GM18870 (cell line): Measurements from ENCODE around the gene FAM222A.

Experiments
- ATAC-seq: cut with Tn5 transposase; IDR thresholded peaks from one replicate; pipeline ENCODE4 v1.9.1; 2021; ENCODE audit warnings: moderate library complexity; ENCODE audit not compliant: unreplicated experiment

The FAM222A gene

GRCh38 chr12:109758426-109759420 is 45.1 kb downstream of the FAM222A start:
- ATAC-seq: no peak

DNA sequence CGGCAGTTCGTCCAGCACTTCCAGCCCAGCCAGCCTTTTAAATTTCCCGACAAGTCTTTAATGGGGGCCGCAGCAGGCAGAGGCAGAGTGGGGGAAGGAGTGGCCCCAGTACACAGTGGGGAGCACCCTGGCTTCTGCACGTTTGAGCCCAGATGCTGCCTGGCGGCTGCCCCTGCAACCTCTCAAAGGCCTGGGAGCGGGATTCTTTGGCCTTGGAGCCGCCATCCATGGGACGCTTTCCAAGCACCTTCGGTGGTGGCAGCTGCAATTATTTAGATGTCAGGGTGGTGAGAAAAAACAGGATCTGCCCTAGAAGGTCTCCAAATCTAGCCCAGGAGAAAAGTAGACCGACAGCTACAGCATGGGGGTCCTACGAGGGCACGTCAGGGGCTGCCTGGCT is 46.0 kb downstream of the FAM222A start:
- ATAC-seq: no peak

GRCh38 chr12:109760031-109760929 is 46.7 kb downstream of the FAM222A start:
- no peak for ATAC-seq

DNA sequence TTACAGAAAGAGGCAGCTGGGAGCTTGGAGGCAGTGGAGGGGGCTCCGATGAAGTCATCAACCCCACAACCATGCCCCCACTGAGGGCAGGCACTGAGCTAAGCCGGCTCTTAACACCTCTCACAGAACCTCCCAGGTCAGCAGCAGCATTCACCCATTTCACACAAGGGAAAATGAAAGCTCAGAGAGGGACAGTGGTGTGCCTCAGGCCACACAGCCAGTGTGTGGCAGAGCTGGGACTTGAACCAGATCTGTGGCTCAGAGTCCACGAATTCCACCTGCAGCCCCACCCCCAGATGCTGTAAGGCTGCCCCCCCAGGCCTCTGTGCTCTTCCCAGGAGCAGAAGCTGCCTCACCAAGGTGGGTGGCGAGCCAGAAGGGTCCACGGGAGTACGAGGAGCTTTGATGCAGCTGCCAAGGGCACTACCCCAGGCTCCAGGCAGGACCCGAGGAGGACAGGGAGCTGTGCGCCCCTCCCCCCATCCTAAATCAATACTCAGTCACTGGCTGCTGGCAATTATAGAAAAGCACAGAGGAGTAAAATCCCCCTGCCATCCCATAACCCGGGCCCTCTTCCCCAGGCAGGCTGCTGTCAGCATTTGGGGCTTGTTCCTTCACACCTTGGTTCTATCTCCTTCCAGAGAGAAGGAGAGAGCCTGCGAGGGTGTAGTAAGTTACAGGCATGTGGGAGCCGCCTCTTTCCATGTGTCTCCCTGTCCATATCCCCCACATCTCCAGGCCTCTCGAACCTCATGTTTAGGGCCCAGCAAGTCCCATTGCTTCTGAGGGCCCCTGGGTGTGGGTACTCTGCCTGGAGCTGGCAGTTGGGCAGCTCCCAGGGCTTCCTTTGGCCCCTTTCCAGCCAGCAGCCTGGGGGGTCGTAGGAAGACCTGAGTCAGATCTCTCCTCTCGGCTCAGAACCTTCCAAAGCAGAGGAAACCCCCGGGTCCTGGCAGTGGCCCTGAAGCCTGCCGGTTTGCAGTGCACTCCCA is 47.6 kb downstream of the FAM222A start:
- ATAC-seq: no peak

DNA sequence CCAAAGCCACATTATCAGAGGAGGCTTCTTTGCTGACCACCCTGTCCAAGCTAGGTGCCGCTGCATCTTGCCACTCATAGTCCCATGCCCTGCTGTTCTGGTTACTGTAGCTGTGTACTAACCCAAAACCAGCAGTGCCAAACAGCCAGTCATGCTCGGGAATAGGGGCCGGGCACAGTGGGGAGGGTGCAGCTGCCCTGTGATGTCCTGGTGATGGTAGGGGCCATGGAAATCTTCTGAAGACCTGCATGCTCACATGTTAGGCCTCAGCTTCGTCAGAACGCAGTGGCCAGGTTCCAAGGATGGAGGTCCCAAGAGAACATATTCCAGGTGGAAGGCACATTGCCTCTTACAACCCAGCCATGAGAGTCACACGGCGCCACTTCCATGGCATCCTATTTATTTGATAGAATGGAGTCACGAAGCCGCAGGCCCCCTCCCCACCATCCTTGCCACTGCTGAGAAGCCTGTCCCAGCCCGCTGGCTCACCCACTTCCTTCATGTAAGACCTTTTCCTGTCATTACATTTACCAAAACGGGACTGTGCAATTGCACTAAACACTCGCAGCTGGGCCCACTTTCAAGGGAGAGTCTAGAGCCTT is 48.5 kb downstream of the FAM222A start:
- ATAC-seq: no peak

DNA sequence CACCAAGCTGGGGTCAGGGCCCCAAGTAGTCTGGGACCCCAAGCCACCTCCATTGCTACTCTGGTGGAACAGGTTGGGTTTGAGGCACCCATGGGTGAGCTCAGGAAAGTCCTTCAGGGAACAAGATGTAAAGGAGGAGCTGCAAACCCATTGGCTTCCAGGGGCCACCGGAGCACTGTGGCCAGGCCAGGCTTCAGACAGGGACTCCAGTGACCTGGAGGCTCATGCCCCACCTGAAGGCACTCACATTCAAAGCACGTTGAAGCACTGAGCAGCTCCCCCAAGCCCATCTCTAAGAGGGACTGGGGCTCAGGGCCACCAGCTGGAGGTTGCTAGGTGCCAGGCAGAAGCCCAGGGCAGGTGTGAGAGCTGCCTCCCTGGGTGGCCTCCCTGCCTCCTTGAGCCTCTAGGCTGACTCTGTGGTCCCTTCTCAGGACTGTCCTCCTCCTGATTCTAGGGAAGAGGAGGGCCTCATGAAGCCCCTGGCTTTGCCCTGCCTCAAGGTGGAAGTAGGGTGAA is 49.1 kb downstream of the FAM222A start:
- no peak for ATAC-seq

DNA sequence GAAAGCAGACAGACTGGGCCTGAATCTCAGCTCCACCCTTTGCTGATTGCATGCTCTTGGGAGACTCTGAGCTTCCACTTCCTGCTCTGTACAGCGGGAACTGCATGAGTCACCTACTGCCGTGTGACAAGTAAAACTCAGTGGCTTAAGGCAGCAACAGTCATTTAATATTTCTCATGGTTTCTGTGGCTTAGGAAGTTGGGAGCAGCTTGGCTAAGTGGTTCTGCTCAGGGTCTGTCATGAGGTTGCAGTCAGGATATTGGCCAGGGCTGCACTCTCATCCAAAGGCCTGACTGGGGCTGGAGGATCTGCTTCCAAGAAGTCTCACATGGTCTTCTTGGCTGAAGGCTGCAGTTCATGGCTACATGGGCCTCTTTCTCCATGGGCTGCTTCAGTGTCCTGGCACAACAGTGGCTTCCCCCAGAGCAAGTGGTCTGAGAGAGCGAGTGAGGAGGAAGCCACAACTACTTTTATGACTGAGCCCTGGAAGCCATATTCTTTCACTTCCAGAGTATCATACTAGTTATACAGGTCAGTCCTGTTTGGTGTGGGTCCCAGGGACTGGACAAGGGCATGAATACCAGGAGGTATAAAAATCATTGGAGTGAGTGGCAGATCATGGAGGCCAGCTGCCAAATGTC is 49.7 kb downstream of the FAM222A start:
- no peak for ATAC-seq

DNA sequence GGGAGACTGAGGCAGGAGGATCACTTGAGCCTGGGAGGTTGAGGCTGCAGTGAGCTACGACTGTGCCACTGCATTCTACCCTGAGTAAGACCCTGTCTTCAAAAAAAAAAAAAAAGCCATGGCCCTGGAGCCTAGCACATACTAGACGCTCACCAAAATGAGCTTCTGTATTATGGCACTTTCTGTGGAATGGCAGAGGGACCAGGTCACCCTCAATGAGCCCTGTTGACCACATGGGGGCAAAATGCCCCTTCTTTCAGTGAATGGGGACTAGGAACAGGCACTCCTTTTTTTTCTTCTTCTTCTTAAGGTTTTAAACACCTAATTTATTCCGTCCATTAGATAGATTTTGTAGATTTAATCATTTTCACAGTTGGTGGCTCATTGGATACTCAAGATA is 50.5 kb downstream of the FAM222A start:
- ATAC-seq: no peak

- no peak for ATAC-seq
These were observed 51.3 kb downstream of the FAM222A start for GRCh38 chr12:109764776-109765445.

DNA sequence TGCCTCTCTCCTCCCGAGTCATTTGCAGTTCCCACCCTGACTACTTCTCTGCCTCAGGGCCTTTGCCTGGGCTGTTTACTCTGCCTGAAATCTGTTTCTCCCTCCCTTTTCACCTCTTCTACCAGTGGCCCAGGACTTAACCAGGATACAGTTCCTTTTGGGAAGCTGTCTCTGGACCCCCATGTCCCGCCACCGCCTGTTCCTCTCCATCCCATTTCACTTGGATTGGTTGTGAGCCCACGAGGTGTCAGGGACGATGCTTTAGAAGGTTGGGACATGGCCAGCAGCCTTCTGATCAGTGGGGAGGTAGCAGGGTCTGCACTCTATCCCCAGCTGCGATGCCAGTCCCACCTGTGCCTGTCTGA is 51.8 kb downstream of the FAM222A start:
- ATAC-seq: no peak

- no peak for ATAC-seq
These were observed 52.7 kb downstream of the FAM222A start for GRCh38 chr12:109766251-109766778.

DNA sequence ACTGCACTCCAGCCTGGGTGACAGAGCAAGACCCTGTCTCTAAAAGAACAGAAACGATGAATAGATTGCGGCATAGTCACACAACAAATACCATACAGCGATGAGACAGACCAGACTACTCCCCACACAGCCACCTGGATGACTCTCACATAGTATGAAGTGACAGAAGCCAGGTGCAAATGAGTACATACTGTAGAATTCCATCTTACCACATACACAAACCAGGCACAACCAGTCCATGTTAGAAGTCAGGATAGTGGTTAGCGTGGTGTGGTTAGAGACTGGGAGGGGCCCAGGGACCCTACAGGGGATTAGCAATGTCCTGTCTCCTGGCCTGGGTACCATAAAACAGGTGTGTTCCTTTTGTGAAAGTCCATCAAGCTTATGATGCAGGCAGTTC is 53.8 kb downstream of the FAM222A start:
- no peak for ATAC-seq

DNA sequence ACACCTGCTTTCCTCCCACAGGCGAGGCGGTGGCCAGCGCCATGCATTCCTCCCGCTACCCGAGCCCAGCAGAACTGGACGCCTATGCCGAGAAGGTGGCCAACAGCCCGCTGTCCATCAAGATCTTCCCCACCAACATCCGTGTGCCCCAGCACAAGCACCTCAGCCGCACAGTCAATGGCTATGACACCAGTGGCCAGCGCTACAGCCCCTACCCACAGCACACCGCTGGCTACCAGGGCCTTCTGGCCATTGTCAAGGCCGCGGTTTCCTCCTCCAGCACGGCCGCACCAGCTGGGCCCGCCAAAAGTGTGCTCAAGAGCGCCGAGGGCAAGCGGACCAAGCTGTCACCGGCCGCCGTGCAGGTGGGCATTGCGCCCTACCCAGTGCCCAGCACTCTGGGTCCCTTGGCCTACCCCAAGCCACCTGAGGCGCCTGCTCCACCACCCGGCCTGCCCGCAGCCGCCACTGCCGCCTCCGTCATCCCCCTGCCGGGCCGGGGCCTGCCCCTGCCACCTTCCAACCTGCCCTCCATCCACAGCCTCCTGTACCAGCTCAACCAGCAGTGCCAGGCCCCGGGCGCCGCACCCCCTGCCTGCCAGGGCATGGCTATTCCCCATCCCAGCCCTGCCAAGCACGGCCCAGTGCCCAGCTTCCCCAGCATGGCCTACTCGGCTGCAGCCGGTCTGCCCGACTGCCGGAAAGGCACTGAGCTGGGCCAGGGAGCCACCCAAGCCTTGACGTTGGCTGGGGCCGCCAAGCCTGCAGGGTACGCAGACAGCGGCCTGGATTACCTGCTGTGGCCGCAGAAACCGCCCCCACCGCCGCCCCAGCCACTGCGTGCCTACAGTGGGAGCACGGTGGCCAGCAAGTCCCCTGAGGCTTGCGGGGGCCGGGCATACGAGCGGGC is 54.6 kb downstream of the FAM222A start:
- no peak for ATAC-seq

DNA sequence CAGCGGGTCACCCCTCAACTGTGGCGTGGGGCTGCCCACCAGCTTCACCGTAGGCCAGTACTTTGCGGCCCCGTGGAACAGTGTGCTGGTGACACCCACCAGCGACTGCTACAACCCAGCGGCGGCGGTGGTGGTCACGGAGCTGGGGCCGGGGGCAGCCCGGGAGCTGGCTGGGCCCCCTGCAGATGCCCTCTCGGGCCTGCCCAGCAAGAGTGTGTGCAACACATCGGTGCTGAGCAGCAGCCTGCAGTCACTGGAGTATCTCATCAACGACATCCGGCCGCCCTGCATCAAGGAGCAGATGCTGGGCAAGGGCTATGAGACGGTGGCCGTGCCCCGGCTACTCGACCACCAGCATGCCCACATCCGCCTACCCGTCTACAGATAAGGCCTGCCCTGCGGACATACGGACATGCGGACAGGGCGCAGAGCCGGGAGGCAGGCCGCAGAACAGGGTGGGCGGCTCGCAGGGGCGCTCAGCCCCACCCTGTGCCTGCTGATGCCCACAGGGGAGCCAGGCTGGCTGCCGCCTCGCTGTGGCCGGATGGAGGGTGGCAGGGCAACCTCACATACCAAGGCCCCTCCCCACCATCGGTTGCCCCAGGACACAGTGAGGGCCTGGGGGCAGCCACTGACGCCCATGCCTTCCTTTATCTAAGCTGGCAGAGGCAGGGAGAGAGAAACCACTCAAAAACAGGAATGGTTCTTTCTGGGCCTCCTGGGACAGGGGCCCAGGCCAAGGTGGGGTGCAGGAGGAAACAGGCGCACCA is 55.5 kb downstream of the FAM222A start:
- no peak for ATAC-seq

- ATAC-seq: no peak
These were observed 56.7 kb downstream of the FAM222A start for GRCh38 chr12:109770104-109770860.
